T-cell (primary cell): ENCODE measurements around the gene PRKD3. TPM values are rescaled to one million over a fixed set of nuclear protein-coding genes. Genes with fewer than 3 reads are reported as not detected.

Experiments
- ATAC-seq, 4 experiments: fragments of 200-7000 bp in 3 of 4; fragments of 150-1000 bp in 1 of 4; cut with Tn5 transposase; replicated peaks in 1 of 4; 1 replicate in 3 of 4; 2 replicates in 1 of 4; pipeline ENCODE4 v1.10.0; 2021; ENCODE audit warnings: moderate library complexity in 3 of 4, mild to moderate bottlenecking in 2 of 4, moderate number of reproducible peaks in 1 of 4
- CTCF ChIA-PET, 2 donors: fragments of 300-600 bp; sonication (Branson Sonifier 250); formaldehyde crosslinking; loops; one replicate each; lab custom pipeline; 2022; ENCODE audit warnings: antibody characterized with exemption in 2 of 2; lab: Charles Lee
- POLR2A ChIA-PET, 2 donors: fragments of 300-600 bp; sonication (Branson Sonifier 250); formaldehyde crosslinking; loops; one replicate each; lab custom pipeline; 2022; ENCODE audit warnings: antibody characterized with exemption in 2 of 2; lab: Charles Lee
- DNase-seq, 35 experiments: peaks; one replicate each; pipeline versions ENCODE4 v3.0.0 to v3.0.0-alpha.2; 2013 to 2023
- H3K27ac ChIP-seq: one replicate; pipeline ENCODE4 v1.5.1; 2013; ENCODE audit warnings: low read length
- H3K27me3 ChIP-seq, 2 experiments: replicated peaks in 1 of 2; 1 replicate in 1 of 2; 2 replicates in 1 of 2; pipeline versions ENCODE4 v1.6.1 to v1.7.0; 2013; ENCODE audit warnings: low read length in 1 of 2, mixed read lengths in 1 of 2; ENCODE audit not compliant: control insufficient read depth in 2 of 2, insufficient read depth in 2 of 2; ENCODE audit errors: extremely low read depth in 1 of 2
- H3K36me3 ChIP-seq, 2 donors: 1 replicate in 1 of 2; 2 replicates in 1 of 2; pipeline versions ENCODE4 v1.6.1 to v1.7.0; 2013; ENCODE audit warnings: low read length in 1 of 2; ENCODE audit not compliant: control insufficient read depth in 2 of 2, insufficient read depth in 1 of 2; ENCODE audit errors: extremely low read depth in 1 of 2
- H3K4me1 ChIP-seq, 2 experiments: 1 replicate in 1 of 2; 2 replicates in 1 of 2; pipeline versions ENCODE4 v1.6.1 to v1.7.0; 2013; ENCODE audit warnings: low read length in 2 of 2, mixed read lengths in 1 of 2; ENCODE audit not compliant: insufficient read depth in 2 of 2, control insufficient read depth in 1 of 2; ENCODE audit errors: extremely low read depth in 1 of 2
- H3K4me3 ChIP-seq, 2 donors: 1 replicate in 1 of 2; 2 replicates in 1 of 2; pipeline versions ENCODE4 v1.5.1 to v1.7.0; 2013; ENCODE audit warnings: mild to moderate bottlenecking in 2 of 2, low read length in 1 of 2, moderate library complexity in 1 of 2; ENCODE audit not compliant: control insufficient read depth in 1 of 2; ENCODE audit errors: extremely low read depth in 1 of 2
- H3K9me3 ChIP-seq: 2 replicates; pipeline ENCODE4 v1.7.0; 2013
- H3K27ac Mint-ChIP-seq, 2 donors: one replicate each; pipeline ENCODE4 v1.8.0; 2020 to 2021; ENCODE audit warnings: mild to moderate bottlenecking in 2 of 2, mixed read lengths in 2 of 2
- H3K27me3 Mint-ChIP-seq, 2 donors: one replicate each; pipeline ENCODE4 v1.8.0; 2021 to 2022; ENCODE audit warnings: mixed read lengths in 2 of 2
- H3K36me3 Mint-ChIP-seq: one replicate; pipeline ENCODE4 v1.8.0; 2021; ENCODE audit warnings: mixed read lengths
- H3K4me1 Mint-ChIP-seq, 3 donors: one replicate each; pipeline ENCODE4 v1.8.0; 2020 to 2022; ENCODE audit warnings: mixed read lengths in 3 of 3, mild to moderate bottlenecking in 1 of 3
- H3K4me3 Mint-ChIP-seq, 3 donors: one replicate each; pipeline ENCODE4 v1.8.0; 2020 to 2022; ENCODE audit warnings: mild to moderate bottlenecking in 3 of 3, mixed read lengths in 3 of 3, moderate library complexity in 3 of 3
- H3K9me3 Mint-ChIP-seq, 3 donors: one replicate each; pipeline ENCODE4 v1.8.0; 2020 to 2022; ENCODE audit warnings: mixed read lengths in 3 of 3
- WGBS: methylation state at CpG from one replicate; pipeline ENCODE4 v1.1.5; 2013; ENCODE audit warnings: missing lambda C conversion rate; ENCODE audit not compliant: insufficient coverage; 5-methylcytosine and 5-hydroxymethylcytosine counted together
- total RNA-seq, 35 experiments: library from RNA in 6 of 35; stranded (reverse) in 6 of 35; fragments of 120-200 nt in 1 of 35; gene quantifications; one replicate each; pipeline versions ENCODE4 v1.2.1 to v1.2.4 and lab custom pipeline; 2013 to 2026

The PRKD3 gene
- total RNA-seq, 5 donors from 2014 or later (not counting 1 experiment from before 2014, with no cell fraction given): 30.6 to 45.5 (median 36.9) TPM

GRCh38 chr2:37323176-37323780, 1.4 kb downstream of the PRKD3 start:
- Mint-ChIP-seq H3K4me3 (peak overlapping the region; percentile 97 to 99 (median 99)), H3K36me3 (no peaks in the 10 kb centered on the region), H3K4me1 (peaks cover 51 to 59% (median 54%) of the 10 kb centered on the region in 3 donors), H3K9me3 (no peaks in the 10 kb centered on the region), H3K27me3 (peaks cover 0 to 14% of the 10 kb centered on the region in 2 donors), H3K27ac (peak overlapping the region; percentile 96 to 97)
- peak overlapping the region; percentile 46 to 87 for H3K4me3 ChIP-seq
- peaks cover 0 to 10% of the 10 kb centered on the region in 2 experiments for H3K27me3 ChIP-seq
- DNase-seq (peak in 1 of 35 experiments; percentile 8), ATAC-seq (no peak)
- WGBS: 72% methylated on average over 8 of the region's 13 CpGs
- no peaks in the 10 kb centered on the region for H3K36me3 ChIP-seq
- H3K4me1 ChIP-seq: peaks cover 18 to 20% of the 10 kb centered on the region in 2 experiments
- POLR2A ChIA-PET: interaction anchor here (0.5 to 1.8 kb wide), 6 partner anchors 10 to 303 kb away, joined by 3 to 5 read pairs (median 3); no protein-coding TSS in a partner anchor
- CTCF ChIA-PET: interaction anchor here (0.6 to 1.2 kb wide), 4 partner anchors 15 to 73 kb away, joined by 3 to 4 read pairs (median 3); no protein-coding TSS in a partner anchor
- no peaks in the 10 kb centered on the region for H3K9me3 ChIP-seq
- H3K27ac ChIP-seq: peak overlapping the region; percentile 70

GRCh38 chr2:37322368-37322767, 2.3 kb downstream of the PRKD3 start:
- ATAC-seq: no peak
- H3K36me3 ChIP-seq: no peaks in the 10 kb centered on the region
- no peak overlapping the region for H3K4me3 ChIP-seq
- H3K36me3 Mint-ChIP-seq: peaks cover 5% of the 10 kb centered on the region
- peak overlapping the region in 2 of 3 donors; percentile 17 to 37 for H3K4me3 Mint-ChIP-seq
- H3K27ac Mint-ChIP-seq: peak overlapping the region in 1 of 2 donors; percentile 52
- DNase-seq: peak in 1 of 35 experiments; percentile 17
- peaks cover 18 to 20% of the 10 kb centered on the region in 2 experiments for H3K4me1 ChIP-seq
- no peak overlapping the region for H3K27ac ChIP-seq
- H3K27me3 Mint-ChIP-seq: peaks cover 0 to 12% of the 10 kb centered on the region in 2 donors
- POLR2A ChIA-PET: interaction anchor here (0.6 to 1.8 kb wide), 5 partner anchors 12 to 303 kb away, joined by 3 to 5 read pairs (median 3); no protein-coding TSS in a partner anchor
- H3K9me3 Mint-ChIP-seq: no peaks in the 10 kb centered on the region
- CTCF ChIA-PET: interaction anchor here in 1 of 2 donors (0.9 to 1.0 kb wide), 2 partner anchors 16 to 32 kb away, joined by 3 read pairs; no protein-coding TSS in a partner anchor
- peaks cover 60 to 68% (median 63%) of the 10 kb centered on the region in 3 donors for H3K4me1 Mint-ChIP-seq
- no peaks in the 10 kb centered on the region for H3K9me3 ChIP-seq
- H3K27me3 ChIP-seq: peaks cover 0 to 10% of the 10 kb centered on the region in 2 experiments

- Histone ChIP-seq H3K4me1 (peaks cover 18 to 20% of the 10 kb centered on the region in 2 experiments), H3K27me3 (peaks cover 0 to 10% of the 10 kb centered on the region in 2 experiments), H3K4me3 (no peak overlapping the region), H3K36me3 (no peaks in the 10 kb centered on the region), H3K27ac (no peak overlapping the region), H3K9me3 (no peaks in the 10 kb centered on the region)
- H3K27me3 Mint-ChIP-seq: peaks cover 0 to 5% of the 10 kb centered on the region in 2 donors
- ChIA-PET CTCF (interaction anchor here in 1 of 2 donors (0.5 to 1.7 kb wide), 2 partner anchors 9 to 17 kb away, joined by 4 to 6 read pairs; no protein-coding TSS in a partner anchor), POLR2A (interaction anchor here in 1 of 2 donors (0.6 kb wide), 1 partner anchor 1006 kb away, joined by 5 read pairs; no protein-coding TSS in a partner anchor)
- H3K9me3 Mint-ChIP-seq: no peaks in the 10 kb centered on the region
- no peak for DNase-seq
- ATAC-seq: no peak
- H3K36me3 Mint-ChIP-seq: peaks cover 12% of the 10 kb centered on the region
- H3K4me1 Mint-ChIP-seq: peaks cover 68 to 75% (median 69%) of the 10 kb centered on the region in 3 donors
- no CpG with 5 or more reads among the region's 4 CpGs for WGBS
- peak overlapping the region in 1 of 2 donors; percentile 3 for H3K27ac Mint-ChIP-seq
- H3K4me3 Mint-ChIP-seq: peak overlapping the region; percentile 5 to 24 (median 10)
These were observed 3.5 kb downstream of the PRKD3 start for GRCh38 chr2:37321029-37321682.

GRCh38 chr2:37319754-37320609, 4.7 kb downstream of the PRKD3 start:
- Histone ChIP-seq H3K36me3 (no peaks in the 10 kb centered on the region), H3K4me3 (no peak overlapping the region), H3K4me1 (peaks cover 11 to 16% of the 10 kb centered on the region in 2 experiments), H3K27me3 (peaks cover 0 to 2% of the 10 kb centered on the region in 2 experiments), H3K9me3 (no peaks in the 10 kb centered on the region), H3K27ac (no peak overlapping the region)
- CTCF ChIA-PET: interaction anchor here in 1 of 2 donors (0.7 to 1.7 kb wide), 3 partner anchors 9 to 200 kb away, joined by 3 to 7 read pairs (median 6); no protein-coding TSS in a partner anchor
- Mint-ChIP-seq H3K4me3 (no peak overlapping the region), H3K9me3 (no peaks in the 10 kb centered on the region), H3K4me1 (peaks cover 73 to 80% (median 74%) of the 10 kb centered on the region in 3 donors), H3K36me3 (peaks cover 17% of the 10 kb centered on the region), H3K27ac (peak overlapping the region in 1 of 2 donors; percentile 18), H3K27me3 (peaks cover 0 to 3% of the 10 kb centered on the region in 2 donors)
- no peak for ATAC-seq
- DNase-seq: no peak
- WGBS: 100% methylated on average over 6 of the region's 12 CpGs
- POLR2A ChIA-PET: interaction anchor here (0.6 to 1.1 kb wide), 6 partner anchors 8 to 1008 kb away, joined by 3 to 13 read pairs (median 4); partner anchors contain the start of genes CEBPZ (in 1 of the 2) and NDUFAF7 (in 1 of the 2)

- H3K4me3 Mint-ChIP-seq: no peak overlapping the region
- Histone ChIP-seq H3K27ac (no peak overlapping the region), H3K4me3 (no peak overlapping the region), H3K27me3 (no peaks in the 10 kb centered on the region), H3K9me3 (no peaks in the 10 kb centered on the region), H3K36me3 (no peaks in the 10 kb centered on the region), H3K4me1 (peaks cover 3 to 15% of the 10 kb centered on the region in 2 experiments)
- 67% methylated on average over 1 of the region's 5 CpGs for WGBS
- ATAC-seq: no peak
- CTCF ChIA-PET: interaction anchor here (0.5 to 0.7 kb wide), 2 partner anchors 941 to 1263 kb away, joined by 3 to 4 read pairs; no protein-coding TSS in a partner anchor
- peaks cover 0 to 2% of the 10 kb centered on the region in 2 donors for H3K27me3 Mint-ChIP-seq
- no peaks in the 10 kb centered on the region for H3K9me3 Mint-ChIP-seq
- peaks cover 19% of the 10 kb centered on the region for H3K36me3 Mint-ChIP-seq
- POLR2A ChIA-PET: interaction anchor here in 1 of 2 donors (0.6 kb wide), 1 partner anchor 56 kb away, joined by 4 read pairs; no protein-coding TSS in a partner anchor
- H3K4me1 Mint-ChIP-seq: peaks cover 78 to 85% (median 82%) of the 10 kb centered on the region in 3 donors
- DNase-seq: no peak
- H3K27ac Mint-ChIP-seq: peak overlapping the region in 1 of 2 donors; percentile 35
These were observed 6.2 kb downstream of the PRKD3 start for GRCh38 chr2:37318401-37318800.
